Tibial nerve (tissue), 4 donors: Measurements from ENCODE around the gene CAPN3. TPM values are rescaled to one million over a fixed set of nuclear protein-coding genes. Genes with fewer than 3 reads are reported as not detected.

Source experiments
- DNase-seq, 2 donors: peaks; one replicate each; pipeline ENCODE4 v3.0.0-alpha.2; 2019; ENCODE audit warnings: low spot score in 2 of 2
- H3K27ac ChIP-seq, 4 donors: fragments of 200-600 bp; sonication (generic) in 3 of 4; one replicate each; pipeline ENCODE4 v1.5.1; 2017 to 2019; ENCODE audit warnings: mild to moderate bottlenecking in 1 of 4
- H3K27me3 ChIP-seq, 2 donors: fragments of 200-600 bp; sonication (generic) in 1 of 2; one replicate each; pipeline versions ENCODE4 v1.5.1 to v1.6.0; 2017 to 2019
- H3K36me3 ChIP-seq, 3 donors: fragments of 200-600 bp; sonication (generic); one replicate each; pipeline ENCODE4 v1.5.1; 2018 to 2019
- H3K4me1 ChIP-seq, 4 donors: fragments of 200-600 bp; sonication (generic) in 3 of 4; one replicate each; pipeline ENCODE4 v1.5.1; 2017 to 2019
- H3K4me3 ChIP-seq, 4 donors: fragments of 200-600 bp; sonication (generic) in 3 of 4; one replicate each; pipeline ENCODE4 v1.5.1; 2017 to 2019; ENCODE audit warnings: mild to moderate bottlenecking in 1 of 4, moderate library complexity in 1 of 4
- H3K9me3 ChIP-seq, 4 donors: fragments of 200-600 bp; sonication (generic) in 3 of 4; one replicate each; pipeline ENCODE4 v1.5.1; 2017 to 2019
- CTCF ChIP-seq, 5 experiments: fragments of 200-600 bp in 3 of 5; fragments of 450-650 bp in 2 of 5; sonication (generic) in 3 of 5; IDR thresholded peaks; one replicate each; pipeline ENCODE4 v1.5.1; 2016 to 2019; ENCODE audit warnings: antibody characterized with exemption in 5 of 5, mild to moderate bottlenecking in 3 of 5, moderate library complexity in 2 of 5
- EP300 ChIP-seq, 2 donors: sonication (generic); formaldehyde crosslinking; IDR thresholded peaks; one replicate each; pipeline ENCODE4 v1.6.1; 2017; ENCODE audit warnings: antibody characterized with exemption in 2 of 2, mild to moderate bottlenecking in 1 of 2
- POLR2A ChIP-seq, 2 donors: fragments of 450-650 bp; IDR thresholded peaks; one replicate each; pipeline ENCODE4 v1.6.1; 2017; ENCODE audit warnings: antibody characterized with exemption in 2 of 2, mild to moderate bottlenecking in 2 of 2, moderate library complexity in 2 of 2
- WGBS, 2 donors: methylation state at CpG; one replicate each; pipeline ENCODE4 v1.1.5; 2018; 5-methylcytosine and 5-hydroxymethylcytosine counted together
- total RNA-seq, 4 donors: library from RNA; depleted of rRNA; stranded (reverse); fragments of >200 nt; gene quantifications; one replicate each; pipeline ENCODE4 v1.1.0, GENCODE V29; 2016

The CAPN3 gene
- total RNA-seq, 4 donors from 2014 or later, result 16.1 to 34.9 (median 30.7) TPM

GRCh38 chr15:42367041-42367440 is 7.7 kb downstream of the CAPN3 start:
- no peaks in the 10 kb centered on the region for H3K27me3 ChIP-seq
- H3K4me1 ChIP-seq, result no peaks in the 10 kb centered on the region
- 58 to 62% methylated on average over 5 of the region's 5 CpGs for WGBS, 2 donors
- H3K27ac ChIP-seq, result no peak overlapping the region
- peaks cover 0 to 26% (median 0%) of the 10 kb centered on the region in 3 donors for H3K36me3 ChIP-seq
- TF ChIP-seq POLR2A (IDR thresholded peaks at IDR 0.05) (no peak), EP300 (IDR thresholded peaks at IDR 0.05) (no peak), CTCF (IDR thresholded peaks at IDR 0.05) (no peak)
- no peak overlapping the region for H3K4me3 ChIP-seq
- no peaks in the 10 kb centered on the region for H3K9me3 ChIP-seq
- DNase-seq, result no peak

GRCh38 chr15:42368096-42368495 is 8.8 kb downstream of the CAPN3 start:
- H3K27ac ChIP-seq, result no peak overlapping the region
- 52 to 59% methylated on average over 3 of the region's 3 CpGs for WGBS, 2 donors
- H3K36me3 ChIP-seq, result peaks cover 0 to 23% (median 0%) of the 10 kb centered on the region in 3 donors
- H3K4me1 ChIP-seq, result no peaks in the 10 kb centered on the region
- H3K4me3 ChIP-seq, result no peak overlapping the region
- DNase-seq, result no peak
- H3K9me3 ChIP-seq, result no peaks in the 10 kb centered on the region
- TF ChIP-seq POLR2A (IDR thresholded peaks at IDR 0.05) (no peak), CTCF (IDR thresholded peaks at IDR 0.05) (no peak), EP300 (IDR thresholded peaks at IDR 0.05) (no peak)
- H3K27me3 ChIP-seq, result no peaks in the 10 kb centered on the region

GRCh38 chr15:42371096-42371495 is 11.8 kb downstream of the CAPN3 start:
- Histone ChIP-seq H3K9me3 (no peaks in the 10 kb centered on the region), H3K27ac (no peak overlapping the region), H3K4me3 (no peak overlapping the region), H3K27me3 (no peaks in the 10 kb centered on the region), H3K36me3 (peaks cover 0 to 23% (median 0%) of the 10 kb centered on the region in 3 donors), H3K4me1 (no peaks in the 10 kb centered on the region)
- DNase-seq, result no peak
- 77 to 84% methylated on average over 2 of the region's 2 CpGs for WGBS, 2 donors
- no peak for TF ChIP-seq EP300 (IDR thresholded peaks at IDR 0.05)
- no peak for TF ChIP-seq POLR2A (IDR thresholded peaks at IDR 0.05)
- TF ChIP-seq CTCF (IDR thresholded peaks at IDR 0.05), result no peak

- H3K27ac ChIP-seq, result no peak overlapping the region
- no peak overlapping the region for H3K4me3 ChIP-seq
- no peaks in the 10 kb centered on the region for H3K27me3 ChIP-seq
- DNase-seq, result no peak
- no peaks in the 10 kb centered on the region for H3K4me1 ChIP-seq
- H3K9me3 ChIP-seq, result no peaks in the 10 kb centered on the region
- peaks cover 0 to 29% (median 0%) of the 10 kb centered on the region in 3 donors for H3K36me3 ChIP-seq
- TF ChIP-seq CTCF (IDR thresholded peaks at IDR 0.05) (no peak), EP300 (IDR thresholded peaks at IDR 0.05) (no peak), POLR2A (IDR thresholded peaks at IDR 0.05) (no peak)
- WGBS, 2 donors, result 80 to 89% methylated on average over 1 of the region's 1 CpG
Measured at GRCh38 chr15:42373274-42373673, 14.0 kb downstream of the CAPN3 start.

GRCh38 chr15:42373936-42374335 is 14.6 kb downstream of the CAPN3 start:
- WGBS, 2 donors, result 86 to 90% methylated on average over 4 of the region's 4 CpGs
- no peak overlapping the region for H3K4me3 ChIP-seq

More at GRCh38 chr15:42373936-42374335, 14.6 kb downstream of the CAPN3 start:
- H3K9me3 ChIP-seq, result no peaks in the 10 kb centered on the region
- no peaks in the 10 kb centered on the region for H3K27me3 ChIP-seq
- no peak overlapping the region for H3K27ac ChIP-seq
- no peak for DNase-seq
- TF ChIP-seq POLR2A (IDR thresholded peaks at IDR 0.05) (no peak), EP300 (IDR thresholded peaks at IDR 0.05) (no peak), CTCF (IDR thresholded peaks at IDR 0.05) (no peak)
- peaks cover 0 to 29% (median 0%) of the 10 kb centered on the region in 3 donors for H3K36me3 ChIP-seq
- H3K4me1 ChIP-seq, result no peaks in the 10 kb centered on the region
